GM21737 (cell line): ENCODE measurements around the gene TPCN2.
"Not testable (repeated sequence)": the region's sequence is repeated elsewhere in the genome, so short reads cannot be mapped to it uniquely, and the experiment has no call there.

Experiments used
- ATAC-seq: cut with Tn5 transposase; IDR thresholded peaks from one replicate; pipeline ENCODE4 v1.9.1; 2021; ENCODE audit warnings: mild to moderate bottlenecking, moderate library complexity; ENCODE audit not compliant: unreplicated experiment

The TPCN2 gene

DNA sequence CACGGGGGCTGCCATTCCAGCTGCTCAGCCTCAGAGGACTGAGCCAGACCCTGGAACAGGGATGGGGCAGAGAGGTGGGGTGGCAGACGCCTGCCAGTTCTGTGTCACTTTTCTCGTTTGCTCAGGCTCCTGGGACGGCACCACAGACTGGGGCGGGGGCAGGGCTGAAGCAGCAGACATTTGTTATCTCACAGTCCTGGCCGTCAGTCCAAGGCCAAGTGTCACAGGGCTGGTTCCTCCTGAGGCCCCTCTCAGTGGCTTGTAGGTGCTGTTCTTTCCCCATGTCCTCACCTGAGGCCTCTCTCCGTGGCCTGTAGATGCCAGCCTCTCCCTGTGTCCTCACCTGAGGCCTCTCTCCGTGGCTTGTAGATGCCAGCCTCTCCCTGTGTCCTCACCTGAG, 24.7 kb downstream of the TPCN2 start:
- no peak for ATAC-seq

DNA sequence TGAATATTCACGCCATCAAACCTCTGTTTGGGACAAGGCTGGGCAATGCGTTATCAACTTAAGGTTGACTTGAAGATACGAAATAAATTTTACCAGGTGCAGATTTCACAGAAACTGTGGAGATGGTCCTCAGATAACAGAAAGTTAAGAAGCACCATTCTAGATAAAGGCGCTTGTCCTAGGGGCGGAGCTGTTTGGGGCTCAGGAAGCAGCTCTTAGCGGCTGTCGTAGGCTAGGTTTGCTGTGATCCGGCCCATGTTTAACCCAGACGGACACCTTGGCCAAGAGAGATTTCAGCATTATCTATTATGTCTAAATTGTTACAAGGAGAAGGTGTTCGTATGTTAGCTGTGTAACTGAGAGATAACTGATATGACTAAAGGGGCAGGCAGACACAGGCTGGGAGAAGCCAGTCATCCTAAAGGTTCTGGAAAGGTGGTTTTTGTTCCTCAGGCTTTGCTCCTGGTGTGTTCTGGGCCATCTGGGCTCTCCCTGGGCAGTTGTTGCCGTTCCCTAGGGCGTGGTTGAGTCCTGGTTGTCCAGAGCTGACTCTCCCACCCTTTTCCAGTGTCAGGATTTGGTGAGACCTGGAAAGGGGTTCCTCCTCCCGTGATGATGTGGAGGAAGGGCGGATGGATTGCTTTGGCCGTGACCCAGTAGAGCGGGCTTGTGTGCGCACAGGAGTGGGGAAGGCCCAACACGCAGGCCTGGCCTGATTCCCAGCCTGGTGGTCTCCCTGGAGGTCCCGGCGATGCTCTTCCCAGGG, 25.8 kb downstream of the TPCN2 start:
- ATAC-seq, result no peak

DNA sequence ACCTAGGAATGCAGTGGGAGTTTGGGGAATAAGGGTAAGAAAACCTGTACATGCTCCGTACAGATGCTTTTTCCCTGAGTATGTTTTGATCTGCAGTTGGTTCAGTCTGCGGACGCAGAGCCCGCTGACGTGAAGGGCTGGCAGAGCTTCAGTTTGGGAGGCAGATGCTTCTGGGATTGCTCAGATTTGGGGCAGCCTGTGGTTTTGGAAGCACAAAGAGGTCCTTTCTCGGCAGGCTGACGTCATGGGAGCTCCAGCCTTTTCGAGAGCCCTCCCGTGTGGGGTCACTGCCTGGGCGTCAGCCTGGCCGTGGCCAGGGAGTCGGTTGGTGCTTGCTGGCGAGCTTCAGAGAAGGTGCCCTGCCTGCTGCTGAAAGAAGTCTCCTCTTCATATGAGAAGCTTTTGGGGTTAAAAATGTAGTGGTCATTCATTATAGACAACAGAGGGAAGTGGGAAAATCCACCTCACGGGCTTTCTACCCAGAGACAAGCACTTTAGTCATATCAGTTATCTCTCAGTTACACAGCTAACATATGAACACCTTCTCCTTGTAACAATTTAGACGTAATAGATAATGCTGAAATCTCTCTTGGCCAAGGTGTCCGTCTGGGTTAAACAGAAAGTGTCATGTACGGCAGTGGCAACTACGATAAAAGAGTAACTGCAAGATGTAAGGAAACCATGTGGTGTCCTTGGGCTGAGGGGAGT, 26.8 kb downstream of the TPCN2 start:
- ATAC-seq, result no peak

DNA sequence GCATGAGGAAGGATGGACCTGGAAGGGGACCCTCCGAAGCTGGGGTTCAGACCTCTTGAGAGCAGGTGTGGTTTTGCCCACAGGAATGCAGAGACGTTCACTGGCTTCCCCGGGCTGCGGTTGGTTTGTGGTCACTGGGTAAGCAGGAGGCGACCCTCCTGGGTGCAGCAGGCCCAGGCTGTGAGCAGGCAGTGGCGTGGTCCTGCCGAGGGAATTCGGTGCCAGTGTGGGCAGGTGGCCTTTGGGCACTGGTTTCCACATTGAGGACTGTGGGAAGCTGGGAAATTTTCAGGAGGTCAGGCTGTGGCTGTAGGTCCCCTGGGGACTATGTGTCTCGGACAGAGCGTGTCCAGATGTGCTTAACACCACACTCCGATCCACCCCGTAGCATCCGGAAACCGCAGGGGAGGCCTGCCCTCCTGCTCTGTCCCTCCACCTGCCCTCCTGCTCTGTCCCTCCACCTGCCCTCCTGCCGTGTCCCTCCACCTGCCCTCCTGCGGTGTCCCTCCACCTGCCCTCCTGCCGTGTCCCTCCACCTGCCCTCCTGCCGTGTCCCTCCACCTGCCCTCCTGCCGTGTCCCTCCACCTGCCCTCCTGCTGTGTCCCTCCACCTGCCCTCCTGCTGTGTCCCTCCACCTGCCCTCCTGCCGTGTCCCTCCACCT, 27.5 kb downstream of the TPCN2 start:
- no peak for ATAC-seq

DNA sequence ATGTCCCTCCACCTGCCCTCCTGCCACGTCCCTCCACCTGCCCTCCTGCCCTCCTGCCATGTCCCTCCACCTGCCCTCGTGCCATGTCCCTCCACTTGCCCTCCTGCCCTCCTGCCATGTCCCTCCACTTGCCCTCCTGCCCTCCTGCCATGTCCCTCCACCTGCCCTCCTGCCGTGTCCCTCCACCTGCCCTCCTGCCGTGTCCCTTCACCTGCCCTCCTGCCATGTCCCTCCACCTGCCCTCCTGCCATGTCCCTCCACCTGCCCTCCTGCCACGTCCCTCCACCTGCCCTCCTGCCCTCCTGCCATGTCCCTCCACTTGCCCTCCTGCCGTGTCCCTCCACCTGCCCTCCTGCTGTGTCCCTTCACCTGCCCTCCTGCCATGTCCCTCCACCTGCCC, 28.2 kb downstream of the TPCN2 start:
- ATAC-seq, result not testable (repeated sequence)

DNA sequence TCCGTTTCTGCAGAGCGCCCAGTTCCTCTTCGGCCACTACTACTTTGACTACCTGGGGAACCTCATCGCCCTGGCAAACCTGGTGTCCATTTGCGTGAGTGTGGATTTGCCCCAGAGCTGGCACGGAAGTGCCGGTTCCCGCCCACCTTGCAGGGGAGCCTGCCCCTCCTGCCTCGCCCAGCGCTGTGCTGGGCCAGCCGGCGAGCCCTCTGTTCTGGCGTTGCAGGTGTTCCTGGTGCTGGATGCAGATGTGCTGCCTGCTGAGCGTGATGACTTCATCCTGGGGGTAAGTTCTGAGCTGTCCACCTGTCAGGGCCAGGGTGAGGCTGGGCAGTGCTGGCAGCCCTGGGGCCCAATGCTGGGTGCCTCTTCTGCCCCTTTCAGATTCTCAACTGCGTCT, 29.8 kb downstream of the TPCN2 start:
- no peak for ATAC-seq

DNA sequence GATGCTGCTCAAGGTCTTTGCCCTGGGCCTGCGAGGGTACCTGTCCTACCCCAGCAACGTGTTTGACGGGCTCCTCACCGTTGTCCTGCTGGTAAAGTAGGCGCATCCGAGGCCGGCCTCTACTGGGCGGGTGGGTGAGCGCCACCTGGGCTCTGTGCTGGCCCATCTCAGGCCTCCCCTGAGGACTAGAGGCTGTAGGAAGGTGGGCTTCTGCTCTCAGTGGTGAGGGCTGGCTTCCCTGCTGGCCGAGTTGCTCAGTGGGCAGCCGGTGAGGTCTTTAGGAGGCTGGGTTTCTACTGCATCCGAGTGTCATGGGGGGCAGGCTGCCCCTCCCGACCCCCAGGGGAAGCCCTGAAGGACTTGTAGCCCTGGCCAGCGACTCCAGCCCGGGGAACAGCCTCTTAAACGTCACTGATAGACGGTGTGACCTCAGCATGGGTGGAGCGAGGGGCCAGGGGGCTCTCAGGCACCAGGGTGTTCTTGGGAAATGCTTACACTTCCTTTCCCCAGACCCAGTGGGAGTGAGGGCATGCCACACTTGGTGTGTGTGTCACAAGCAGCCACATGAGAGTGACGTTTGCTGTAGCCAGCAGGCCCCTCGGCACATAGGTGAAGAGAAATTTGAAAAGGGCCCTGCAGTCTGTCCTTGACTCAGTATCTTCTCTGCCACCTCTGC, 30.3 kb downstream of the TPCN2 start:
- no peak for ATAC-seq

DNA sequence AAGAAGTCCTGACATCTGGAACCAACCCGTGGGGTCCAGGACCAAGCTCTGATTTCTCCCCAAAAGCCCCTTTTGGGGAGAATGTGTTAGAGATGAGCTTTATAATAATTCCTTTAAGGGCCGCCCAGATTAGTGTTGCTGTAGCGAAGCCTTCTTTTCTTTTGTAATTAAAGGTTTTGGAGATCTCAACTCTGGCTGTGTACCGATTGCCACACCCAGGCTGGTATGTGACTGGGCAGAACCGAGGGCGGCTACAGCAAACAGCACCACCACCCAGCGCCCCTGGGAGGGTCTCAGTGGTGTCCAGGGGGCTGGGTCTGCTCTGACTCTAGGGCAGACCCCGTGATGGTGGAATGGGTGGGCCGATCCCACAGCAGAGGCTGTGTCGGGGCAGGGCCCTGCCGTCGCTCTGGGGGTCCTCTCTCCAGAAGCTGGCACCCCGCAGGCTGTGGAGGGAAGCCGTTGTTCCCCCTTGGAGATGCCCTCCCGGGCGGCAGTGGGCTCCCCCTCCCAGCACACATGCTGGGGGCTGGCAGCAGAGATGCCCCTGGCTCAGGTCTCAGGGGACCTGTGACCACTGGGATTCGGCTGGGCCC, 31.0 kb downstream of the TPCN2 start:
- no peak for ATAC-seq

DNA sequence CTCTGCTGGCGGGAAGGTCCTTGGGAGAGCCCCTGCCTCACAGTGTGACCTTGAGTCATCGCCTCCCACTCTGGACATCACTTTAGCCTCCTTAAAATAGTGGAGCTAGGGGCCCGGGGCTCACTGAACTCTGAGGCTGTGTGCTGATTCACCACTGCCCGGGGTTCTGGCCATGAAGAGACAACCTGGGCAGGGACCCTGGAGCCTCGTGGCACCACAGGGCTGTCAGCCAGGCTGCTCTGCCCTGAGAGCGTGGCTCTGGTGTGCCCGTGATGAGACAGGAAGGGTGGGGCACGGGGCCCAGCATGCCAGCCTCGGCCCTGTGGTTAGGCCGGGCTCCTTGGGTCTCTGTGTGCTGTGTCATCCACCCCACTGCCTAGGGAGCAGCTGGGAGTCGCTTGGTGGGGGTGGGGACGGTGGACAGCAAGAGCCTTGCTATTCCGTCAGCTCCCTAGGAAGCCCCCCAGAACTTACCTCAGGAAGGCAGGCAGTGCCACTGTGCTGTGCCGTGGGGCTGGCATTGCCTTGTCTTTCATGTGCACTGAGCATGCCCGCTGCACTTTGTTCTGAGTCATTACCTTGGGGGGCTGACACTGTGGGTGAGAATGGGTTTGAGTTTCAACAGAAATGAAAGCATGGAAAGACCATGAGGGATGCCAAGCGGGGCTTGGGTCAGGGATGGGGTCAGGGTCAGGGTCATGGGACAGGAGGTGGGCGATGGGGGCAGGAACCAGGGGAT, 31.7 kb downstream of the TPCN2 start:
- ATAC-seq, result no peak

DNA sequence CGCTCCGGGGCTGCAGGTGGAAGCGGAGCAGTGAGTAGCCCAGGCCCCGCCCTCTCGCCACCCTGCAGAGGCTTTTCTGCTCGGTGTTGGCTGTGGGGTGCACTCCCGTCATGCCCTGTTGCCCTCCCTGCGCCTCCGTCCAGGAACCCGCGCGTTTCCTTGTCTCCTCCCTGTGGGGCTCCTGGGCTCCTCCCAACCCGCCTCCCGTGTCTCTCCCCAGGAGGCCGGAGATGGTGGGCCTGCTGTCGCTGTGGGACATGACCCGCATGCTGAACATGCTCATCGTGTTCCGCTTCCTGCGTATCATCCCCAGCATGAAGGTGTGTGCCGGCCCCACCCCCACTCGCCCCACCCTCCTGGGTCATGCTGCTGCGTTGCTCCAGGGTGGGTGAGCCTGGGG, 32.4 kb downstream of the TPCN2 start:
- ATAC-seq, result no peak

DNA sequence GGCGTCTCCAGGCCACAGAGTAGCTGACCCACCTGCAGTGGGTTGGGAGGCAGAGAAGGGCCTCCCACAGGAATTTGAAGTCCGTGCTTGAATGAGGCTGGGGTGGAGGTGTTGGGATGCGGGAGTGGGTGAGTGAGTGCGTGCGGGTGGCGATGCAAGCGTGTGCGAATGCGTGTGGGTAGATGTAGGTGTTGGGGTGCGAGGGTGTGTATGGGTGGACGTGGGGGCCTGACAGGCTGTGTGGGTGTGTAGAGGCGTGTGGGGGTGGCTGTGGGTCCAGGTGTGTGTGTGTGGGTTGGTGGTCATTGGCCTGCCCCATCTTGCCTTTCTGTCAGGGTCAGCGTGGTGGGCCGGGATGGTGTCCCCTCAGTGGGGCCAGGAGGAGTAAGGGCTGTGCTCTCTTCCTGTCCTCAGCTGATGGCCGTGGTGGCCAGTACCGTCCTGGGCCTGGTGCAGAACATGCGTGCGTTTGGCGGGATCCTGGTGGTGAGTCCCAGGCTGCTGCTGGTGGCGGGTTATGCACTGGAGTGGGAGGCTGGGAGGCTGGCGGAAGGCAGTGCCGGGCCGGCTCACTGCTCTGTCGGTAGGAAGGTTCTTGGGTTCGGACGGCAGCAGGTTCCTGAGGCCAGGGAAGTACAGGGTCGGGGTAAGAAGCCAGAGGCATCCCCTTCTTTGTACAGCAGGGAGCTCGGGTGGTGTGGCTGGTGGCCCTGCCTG, 35.0 kb downstream of the TPCN2 start:
- no peak for ATAC-seq

DNA sequence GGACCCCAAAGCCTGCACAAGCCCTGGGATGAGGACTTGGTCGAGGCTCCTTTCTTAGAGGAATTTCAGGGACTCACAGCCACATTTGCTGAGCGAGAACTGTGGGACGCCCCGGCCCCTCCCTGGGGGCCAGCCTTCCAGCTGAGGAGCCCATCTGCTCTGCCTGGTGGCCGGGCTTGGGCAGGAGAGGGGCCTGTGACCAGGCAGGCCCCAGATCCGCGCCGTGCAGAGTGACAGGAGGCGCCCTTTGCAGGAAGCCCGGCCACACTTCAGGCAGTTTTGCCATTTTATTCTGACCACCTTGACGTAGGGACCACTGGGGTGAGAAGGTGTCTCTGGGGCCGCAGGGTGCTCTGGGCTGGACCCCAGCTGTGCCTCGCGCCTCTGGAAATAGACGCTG, 35.6 kb downstream of the TPCN2 start:
- no peak for ATAC-seq

DNA sequence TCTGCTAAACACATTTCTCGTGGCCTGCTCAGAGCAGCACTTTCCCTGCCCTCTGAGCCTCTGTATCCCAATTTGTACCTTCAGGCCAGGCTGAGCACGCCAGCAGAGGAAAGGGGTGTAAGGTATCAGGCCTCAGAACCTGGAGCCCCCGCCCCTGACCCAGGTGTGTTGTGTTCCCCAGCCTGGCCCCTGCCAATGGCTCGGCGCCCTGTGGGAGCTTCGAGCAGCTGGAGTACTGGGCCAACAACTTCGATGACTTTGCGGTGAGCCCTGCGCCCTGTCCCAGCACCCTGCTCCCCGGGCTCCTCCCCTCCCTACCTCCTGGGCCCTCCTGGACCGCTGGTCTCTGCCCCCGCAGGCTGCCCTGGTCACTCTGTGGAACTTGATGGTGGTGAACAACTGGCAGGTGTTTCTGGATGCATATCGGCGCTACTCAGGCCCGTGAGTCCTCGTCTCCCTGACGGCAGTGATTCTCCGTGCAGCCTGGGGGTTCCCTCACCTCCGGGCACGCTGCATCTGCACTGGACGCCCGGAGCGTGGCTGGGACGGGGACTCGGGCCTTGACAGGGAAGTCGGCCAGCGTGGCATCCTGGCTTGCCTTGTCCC, 36.9 kb downstream of the TPCN2 start:
- ATAC-seq, result no peak

DNA sequence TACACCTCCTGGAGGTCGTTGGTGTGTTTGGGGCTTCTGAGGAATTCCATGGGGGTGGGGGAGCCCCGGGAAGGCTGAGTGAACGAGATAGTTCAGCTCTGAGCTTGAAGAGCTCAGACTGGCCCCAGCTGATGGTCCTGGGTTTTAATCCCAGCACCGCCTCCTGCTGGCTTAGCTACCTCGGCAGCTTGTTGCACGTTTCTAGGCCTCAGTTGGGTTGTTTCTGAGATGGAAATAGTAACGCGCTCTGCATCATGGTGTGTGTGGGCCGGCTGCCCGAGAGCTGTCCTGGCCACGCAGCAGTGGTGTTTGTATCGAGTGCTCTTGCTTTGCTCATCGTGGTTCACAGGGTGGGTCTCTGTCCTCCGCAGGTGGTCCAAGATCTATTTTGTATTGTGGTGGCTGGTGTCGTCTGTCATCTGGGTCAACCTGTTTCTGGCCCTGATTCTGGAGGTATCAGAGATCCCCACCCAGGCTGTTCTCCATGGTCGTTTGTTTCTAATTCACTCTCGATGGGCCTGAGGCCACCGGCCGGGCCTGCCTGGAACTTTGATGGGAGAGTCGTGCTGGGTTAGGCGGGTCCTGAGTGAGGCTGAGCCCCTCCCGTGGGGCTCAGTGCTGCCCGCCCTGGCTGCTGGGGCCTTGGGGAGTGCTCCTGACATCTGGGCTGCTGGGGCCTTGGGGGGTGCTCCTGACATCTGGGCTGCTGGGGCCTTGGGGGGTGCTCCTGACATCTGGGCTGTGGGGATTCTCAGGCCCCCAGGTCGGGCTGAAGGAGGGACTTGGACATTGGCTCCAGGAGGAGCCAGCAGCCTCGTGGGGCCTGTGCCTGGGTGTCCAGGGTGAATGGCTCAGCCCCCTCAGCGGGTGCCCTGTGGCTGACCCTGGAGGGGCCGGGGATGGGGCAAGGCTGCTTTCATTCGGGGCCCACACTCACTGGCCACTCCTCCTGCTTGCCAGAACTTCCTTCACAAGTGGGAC, 37.7 kb downstream of the TPCN2 start:
- no peak for ATAC-seq

DNA sequence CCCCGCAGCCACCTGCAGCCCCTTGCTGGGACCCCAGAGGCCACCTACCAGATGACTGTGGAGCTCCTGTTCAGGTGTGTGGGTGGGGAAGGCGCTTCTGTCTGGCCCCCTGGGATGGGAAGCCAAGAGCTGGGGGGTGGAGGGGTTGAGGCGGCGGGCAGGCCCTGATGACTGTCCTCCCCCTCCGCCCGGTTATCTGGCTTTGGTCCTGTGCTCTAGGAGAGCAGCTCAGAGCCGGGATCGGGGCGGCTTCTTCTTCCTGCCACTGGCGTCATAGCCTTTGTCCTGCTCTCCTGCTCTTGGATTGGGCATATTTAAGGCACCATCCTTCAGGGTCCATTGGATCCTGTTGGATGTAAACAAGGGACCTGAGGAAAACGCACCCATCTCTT, 38.4 kb downstream of the TPCN2 start:
- ATAC-seq, result no peak

DNA sequence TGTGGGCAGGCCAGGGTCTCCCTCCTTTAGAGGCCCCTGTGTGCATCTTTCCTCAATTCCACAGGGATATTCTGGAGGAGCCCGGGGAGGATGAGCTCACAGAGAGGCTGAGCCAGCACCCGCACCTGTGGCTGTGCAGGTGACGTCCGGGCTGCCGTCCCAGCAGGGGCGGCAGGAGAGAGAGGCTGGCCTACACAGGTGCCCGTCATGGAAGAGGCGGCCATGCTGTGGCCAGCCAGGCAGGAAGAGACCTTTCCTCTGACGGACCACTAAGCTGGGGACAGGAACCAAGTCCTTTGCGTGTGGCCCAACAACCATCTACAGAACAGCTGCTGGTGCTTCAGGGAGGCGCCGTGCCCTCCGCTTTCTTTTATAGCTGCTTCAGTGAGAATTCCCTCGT, 39.1 kb downstream of the TPCN2 start:
- ATAC-seq, result no peak

DNA sequence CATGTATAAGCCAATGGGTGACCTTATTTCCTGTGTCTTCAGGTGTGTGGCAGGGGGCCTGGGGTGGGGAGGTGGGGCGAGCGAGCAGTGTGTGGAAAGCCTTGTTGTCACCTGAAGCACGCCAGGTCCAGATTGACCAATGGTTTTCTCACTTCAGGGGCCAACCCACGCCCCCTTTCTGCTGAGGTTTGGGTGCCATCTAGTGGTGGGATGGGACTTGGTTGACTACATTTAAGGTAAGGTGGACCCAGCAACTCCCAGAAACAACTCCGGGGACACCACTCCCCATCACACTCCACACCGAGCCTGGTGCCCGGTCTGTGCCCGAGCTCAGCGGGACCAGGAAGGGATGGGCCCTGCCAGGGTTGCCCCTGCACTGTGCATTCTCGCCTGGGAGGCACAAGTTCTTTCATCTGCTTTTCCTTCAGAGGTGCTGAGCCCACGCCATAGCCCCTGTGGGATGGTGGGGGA, 40.0 kb downstream of the TPCN2 start:
- no peak for ATAC-seq

DNA sequence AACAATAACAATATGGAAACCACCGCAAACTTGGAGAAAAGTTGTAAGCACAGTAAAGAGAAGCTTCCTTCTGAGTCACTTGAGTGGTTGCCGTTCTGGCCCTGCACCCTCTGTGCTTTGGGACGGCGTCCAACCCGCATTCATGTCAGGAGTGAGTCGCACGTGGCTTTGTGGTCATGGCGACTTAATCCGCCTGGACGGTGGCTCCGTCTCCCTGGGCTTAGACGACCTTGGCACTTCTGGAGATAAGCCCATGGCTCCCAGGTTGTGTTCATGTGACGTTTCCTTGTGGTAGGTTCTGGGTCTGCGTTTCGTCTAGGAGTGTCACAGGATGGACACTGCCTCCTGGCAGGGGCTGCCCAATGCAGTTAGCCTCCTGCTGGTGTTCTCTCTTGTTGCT, 40.5 kb downstream of the TPCN2 start:
- ATAC-seq, result no peak
